NCI-H2107 treated with DMSO at 0.1 percent for 48 hours (cell line): Measurements from ENCODE around the gene SULT1E1.

Experiments used
- DNase-seq: peaks from one replicate; lab custom pipeline; 2025; ENCODE audit not compliant: unreplicated experiment; lab: John Stamatoyannopoulos, UW

The SULT1E1 gene

GRCh38 chr4:69860052-69860451 lies at the start of gene SULT1E1:
Gene SULT1E1, minus strand, starts transcription at chr4:69860145. Its CDS starts 2,501 bp downstream, at chr4:69857644.
- no peak for DNase-seq

GRCh38 chr4:69909195-69909594 lies 49.2 kb upstream of the SULT1E1 start:
- DNase-seq = no peak

- no peak for DNase-seq
Observed at GRCh38 chr4:69907151-69907550, 47.2 kb upstream of the SULT1E1 start.

- DNase-seq = no peak
Observed at GRCh38 chr4:69896530-69897116, 36.7 kb upstream of the SULT1E1 start.

DNA sequence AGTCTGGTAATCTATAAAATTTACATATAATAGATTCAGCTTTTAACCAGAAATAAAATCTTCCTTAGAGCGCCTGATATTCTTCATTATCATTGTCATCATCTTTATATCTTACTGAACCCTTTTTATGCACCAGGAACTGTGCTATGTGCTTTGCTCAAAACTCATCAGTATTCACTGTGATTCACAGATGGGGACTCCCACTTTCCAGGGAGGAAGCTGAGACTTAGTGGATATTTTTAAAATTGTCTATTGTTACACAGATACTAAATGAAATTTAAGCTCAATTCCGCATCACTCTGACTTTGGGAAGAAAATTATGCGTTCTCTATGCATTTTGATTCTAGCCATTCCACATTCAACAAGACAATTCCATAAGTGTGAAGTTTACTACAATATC lies 34.8 kb upstream of the SULT1E1 start:
- no peak for DNase-seq

- DNase-seq = no peak
Observed at GRCh38 chr4:69894186-69894585, 34.2 kb upstream of the SULT1E1 start.

GRCh38 chr4:69888336-69888735 lies 28.4 kb upstream of the SULT1E1 start:
- no peak for DNase-seq

GRCh38 chr4:69882150-69882549 lies 22.2 kb upstream of the SULT1E1 start:
- DNase-seq = no peak

DNA sequence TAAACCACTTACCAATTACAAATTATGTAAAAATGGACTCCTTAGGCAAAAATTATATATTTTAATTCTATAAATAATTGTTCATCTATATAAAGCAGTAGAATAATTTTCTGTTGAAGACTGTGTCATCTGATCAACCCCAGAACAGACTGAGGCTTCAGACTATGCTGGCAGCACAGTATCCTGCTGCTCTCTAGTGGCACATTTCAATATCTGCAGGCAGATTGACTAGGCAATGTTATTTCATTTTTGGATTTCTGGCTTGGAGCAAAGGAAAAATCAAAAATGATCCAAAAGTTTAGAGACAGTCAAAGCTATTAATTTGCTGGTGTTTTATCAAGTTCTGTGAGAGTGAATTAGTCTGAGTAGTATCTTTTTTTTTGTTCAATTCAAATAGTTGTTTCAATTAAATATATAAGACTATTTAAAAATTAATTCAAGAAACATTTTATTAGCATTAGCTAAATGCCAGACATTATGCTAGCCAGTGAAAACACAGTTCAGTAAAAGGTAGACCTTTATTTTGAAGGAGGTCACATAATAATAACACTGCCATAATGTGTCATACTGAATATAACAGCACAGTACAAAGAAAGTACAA lies 21.3 kb upstream of the SULT1E1 start:
- peak; percentile 9 for DNase-seq

GRCh38 chr4:69878250-69878649 lies 18.3 kb upstream of the SULT1E1 start:
- no peak for DNase-seq

- no peak for DNase-seq
Observed at GRCh38 chr4:69877453-69877852, 17.5 kb upstream of the SULT1E1 start.

DNA sequence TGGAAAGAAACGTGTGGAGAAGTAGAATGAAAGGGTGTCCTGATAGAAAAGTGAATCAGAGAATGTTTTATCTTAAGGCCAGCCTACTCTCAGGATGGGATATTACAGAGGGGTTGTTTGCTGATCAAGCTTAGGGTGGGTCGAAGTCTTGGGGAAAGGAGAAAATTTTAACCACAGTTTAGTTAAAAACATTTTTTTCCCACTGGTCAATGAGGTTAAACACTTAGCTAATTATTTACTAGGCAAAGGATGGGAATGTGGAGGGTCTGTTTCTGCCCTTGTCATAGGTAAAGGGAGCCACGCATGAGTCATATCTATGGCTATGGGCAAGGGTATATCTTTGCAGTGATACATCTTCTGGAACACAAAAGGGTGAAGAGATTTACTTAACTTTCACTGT lies 16.1 kb upstream of the SULT1E1 start:
- no peak for DNase-seq

DNA sequence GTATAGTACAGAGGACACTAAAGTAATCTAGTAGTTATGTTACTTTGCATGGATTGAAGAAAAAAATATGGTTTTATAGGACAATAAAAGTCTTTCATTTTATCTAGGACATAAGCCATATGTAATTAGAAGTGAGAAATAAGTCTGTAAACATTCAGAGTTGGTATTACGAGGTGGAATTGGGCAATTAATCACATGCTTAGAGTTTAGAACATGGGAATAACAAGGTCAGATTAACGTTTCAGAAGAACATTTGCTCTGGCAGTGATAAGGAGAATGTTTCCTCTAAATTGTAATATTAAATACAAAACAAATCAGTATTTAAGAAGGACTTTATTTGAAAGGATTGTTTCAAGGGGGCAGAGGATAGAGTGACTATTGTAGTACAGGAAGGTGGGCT lies 15.6 kb upstream of the SULT1E1 start:
- DNase-seq = no peak

DNA sequence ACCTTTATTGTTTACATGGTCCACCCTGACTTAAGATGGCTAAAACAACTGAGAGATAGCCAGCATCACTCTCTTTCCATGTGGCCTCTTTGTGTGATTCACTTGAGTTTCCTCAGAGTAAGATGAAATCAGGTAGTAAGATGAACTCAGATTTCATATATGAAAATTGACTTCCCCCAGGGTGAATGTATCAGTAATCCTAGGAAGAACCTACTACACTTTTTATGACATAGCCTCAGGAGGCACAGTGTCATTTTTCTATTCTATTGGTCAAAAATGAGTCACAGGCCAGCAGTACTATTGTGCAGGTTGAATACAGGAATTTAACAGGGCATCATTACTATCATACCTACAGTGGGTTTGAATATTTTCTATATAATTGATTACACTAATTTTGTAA lies 14.6 kb upstream of the SULT1E1 start:
- DNase-seq = no peak

DNA sequence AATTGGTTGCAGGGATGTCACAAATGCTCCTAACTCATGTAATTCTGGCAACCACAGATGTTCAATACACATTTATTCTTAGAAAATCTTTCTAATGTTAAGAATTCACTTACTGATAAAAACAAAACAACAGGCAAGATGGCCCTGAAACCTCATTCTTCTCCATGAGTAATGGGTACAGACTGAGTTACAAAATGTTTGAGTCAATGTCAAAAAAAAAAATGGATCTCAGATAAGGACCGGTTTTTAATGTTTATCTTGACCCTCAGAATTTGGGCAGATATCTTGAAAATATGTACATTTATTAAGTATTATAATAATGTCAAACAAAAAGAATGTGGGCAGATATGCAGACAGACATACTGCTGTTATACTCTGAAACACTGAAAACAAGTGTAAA lies 1.8 kb upstream of the SULT1E1 start:
- DNase-seq = no peak

GRCh38 chr4:69860521-69861298 lies 765 bp upstream of the SULT1E1 start:
- DNase-seq = no peak

DNA sequence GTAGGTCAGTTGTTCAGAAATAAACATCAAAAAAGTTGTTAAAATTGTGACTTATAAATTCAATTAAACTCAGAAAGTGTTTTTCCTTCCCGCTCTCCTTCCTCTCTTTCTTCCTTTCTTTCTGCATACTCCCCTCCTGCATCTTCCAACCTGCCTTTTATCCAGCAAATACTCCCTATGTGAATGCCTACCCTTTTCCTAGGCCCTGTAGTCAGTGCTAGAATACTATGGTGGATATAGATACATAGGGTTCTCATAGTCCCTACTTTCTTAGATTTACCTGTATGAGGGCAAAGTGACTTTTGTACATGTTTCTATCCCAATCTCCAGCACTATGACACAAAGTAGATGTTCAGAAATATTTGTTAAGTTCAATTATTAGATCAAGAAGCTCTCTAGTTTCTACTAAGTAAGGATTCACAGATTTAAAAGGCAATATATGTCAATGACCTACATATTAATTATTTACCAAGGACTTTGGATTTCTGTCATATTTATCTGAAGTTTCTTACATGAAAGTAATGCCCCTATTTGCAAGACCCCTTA lies 732 bp downstream of the SULT1E1 start:
- no peak for DNase-seq

DNA sequence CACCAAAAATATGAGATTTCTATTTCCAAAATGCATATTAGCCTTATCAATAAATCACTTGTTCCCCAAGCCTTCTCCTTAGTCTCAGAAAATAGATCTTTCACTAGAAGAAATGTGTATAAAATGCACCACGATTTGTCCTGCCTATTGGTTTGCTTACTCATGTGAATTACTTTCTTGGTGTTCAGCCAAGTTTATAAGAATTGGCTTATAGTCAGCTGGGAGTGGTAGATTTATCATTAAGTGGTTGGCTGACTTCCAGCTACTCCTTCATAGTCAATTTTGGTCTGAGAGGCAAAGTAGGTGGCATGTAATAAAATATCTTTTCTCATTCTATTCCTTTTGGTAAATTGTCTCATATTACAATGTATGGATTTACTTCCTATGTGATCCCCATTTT lies 1.3 kb downstream of the SULT1E1 start:
- peak; percentile 21 for DNase-seq

GRCh38 chr4:69855822-69856221 lies 4.1 kb downstream of the SULT1E1 start:
- DNase-seq = no peak

GRCh38 chr4:69849969-69850368 lies 10.0 kb downstream of the SULT1E1 start:
- DNase-seq = no peak

GRCh38 chr4:69849297-69849696 lies 10.6 kb downstream of the SULT1E1 start:
- no peak for DNase-seq

DNA sequence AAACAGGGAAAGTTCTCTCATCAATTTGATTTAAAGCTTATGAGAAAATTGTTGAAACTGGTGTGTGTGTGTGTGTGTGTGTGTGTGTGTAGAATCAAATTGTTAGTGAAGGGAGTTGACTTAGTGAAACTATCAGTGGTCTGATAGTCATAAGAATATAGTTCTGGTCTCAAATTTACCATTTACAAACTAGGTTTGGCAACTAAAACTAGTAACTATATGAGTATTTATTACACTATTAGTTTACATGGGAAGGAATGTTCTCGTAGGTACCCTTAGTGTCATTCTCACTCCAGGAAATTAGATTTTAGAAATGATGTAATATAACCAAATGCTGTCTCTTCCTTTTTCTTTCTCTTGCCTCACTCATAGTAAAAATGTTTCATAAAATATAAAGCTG lies 11.9 kb downstream of the SULT1E1 start:
- no peak for DNase-seq
